GM18907 (cell line): ENCODE measurements around the gene ZNF708.
"Not testable (repeated sequence)": the region's sequence is repeated elsewhere in the genome, so short reads cannot be mapped to it uniquely, and the experiment has no call there.

ENCODE experiments used
- ATAC-seq: cut with Tn5 transposase; IDR thresholded peaks from one replicate; pipeline ENCODE4 v1.9.1; 2021; ENCODE audit warnings: mild to moderate bottlenecking, moderate library complexity; ENCODE audit not compliant: unreplicated experiment

The ZNF708 gene

DNA sequence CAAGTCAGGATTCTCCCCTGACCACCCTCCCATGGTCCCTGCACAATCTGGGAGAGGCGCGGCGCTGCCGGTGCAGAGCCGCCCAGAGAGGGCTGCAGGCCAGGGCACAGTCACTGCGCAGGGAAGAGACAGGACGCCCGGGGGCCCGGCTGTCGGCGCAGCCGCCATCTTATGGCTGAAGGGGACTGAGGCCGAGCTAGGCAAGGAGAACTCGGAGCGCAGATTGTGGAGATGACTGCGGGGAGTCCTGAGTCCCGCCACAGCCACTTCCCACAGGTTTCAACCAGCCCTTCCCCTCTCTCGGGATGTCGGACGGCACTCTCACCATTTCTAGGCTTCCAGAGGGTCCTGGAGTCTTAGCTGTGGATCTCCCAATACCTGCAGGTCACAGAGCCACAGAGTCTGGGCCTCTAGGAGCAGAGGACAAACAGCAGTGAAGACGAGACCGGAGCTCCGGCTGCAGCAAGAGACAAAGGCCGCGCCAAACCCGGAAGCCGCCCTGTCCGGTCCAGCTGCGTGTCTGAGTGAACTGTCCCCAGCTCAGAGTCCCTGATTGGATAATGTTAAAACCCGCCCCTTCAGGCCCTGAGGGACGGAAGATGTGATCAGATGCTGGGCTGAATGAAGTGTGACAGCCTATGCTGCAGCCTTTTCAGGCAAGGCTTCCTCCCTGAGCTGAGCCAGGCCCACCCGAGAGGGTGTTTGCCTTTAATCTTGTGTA is at the start of gene ZNF708:
TSS of gene ZNF708 (minus strand) at position 526 of the 721 bp plus-strand sequence. CDS start at position 328, 198 bp downstream.
- ATAC-seq, result peak; percentile 100

DNA sequence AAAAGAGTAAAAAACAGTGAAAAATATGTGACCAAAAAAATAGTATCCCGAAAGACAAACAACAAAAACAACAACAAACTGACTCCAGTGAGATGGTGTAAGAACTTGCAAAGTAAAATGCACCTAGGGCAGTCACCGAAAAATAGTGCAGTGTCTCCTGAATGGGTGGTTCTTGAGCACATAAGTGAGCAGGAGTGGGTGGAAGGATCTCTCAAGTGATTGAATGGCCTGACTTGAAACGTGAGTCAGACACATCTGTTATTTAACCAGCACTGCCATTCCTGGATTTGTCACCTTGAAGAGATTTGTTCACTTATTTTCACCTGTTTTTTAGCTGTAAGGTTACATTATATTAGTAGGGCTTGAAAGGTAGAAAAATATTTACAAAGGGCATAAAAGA is 33.1 kb upstream of the ZNF708 start:
- no peak for ATAC-seq

DNA sequence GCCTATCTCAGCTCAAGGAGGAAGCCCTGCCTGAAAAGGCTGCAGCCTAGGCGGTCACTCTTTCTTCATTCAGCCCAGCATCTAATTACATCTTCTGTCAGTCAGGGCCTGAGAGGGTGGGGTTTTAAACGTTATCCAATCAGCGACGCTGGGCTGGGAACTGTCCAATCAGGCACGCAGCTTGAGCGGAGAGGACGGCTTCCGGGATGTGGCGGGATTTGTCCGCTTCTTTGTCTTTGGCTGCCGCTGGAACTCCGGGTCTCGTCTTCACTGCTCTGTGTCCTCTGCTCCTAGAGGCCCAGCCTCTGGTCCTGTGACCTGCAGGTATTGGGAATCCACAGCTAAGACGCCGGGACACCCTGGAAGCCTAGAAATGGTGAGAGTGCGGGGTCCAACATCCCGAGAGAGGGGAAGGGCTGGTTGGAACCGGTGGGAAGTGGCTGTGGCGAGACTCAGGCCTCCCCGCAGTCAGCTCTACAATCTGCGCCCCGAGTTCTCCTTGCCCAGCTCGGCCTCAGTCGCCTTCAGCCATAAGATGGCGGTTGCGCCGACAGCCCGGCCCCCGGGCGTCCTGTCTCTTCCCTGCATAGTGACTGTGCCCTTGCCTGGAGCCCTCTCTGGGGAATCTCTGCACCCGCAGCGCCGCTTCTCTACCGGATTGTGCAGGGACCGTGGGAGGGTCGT is 29.7 kb upstream of the ZNF708 start, which contains the start of gene ZNF738:
TSS of gene ZNF738 (plus strand) at position 233 of the 684 bp plus-strand sequence. CDS start at position 374, 141 bp downstream.
- ATAC-seq, result peak; percentile 97

DNA sequence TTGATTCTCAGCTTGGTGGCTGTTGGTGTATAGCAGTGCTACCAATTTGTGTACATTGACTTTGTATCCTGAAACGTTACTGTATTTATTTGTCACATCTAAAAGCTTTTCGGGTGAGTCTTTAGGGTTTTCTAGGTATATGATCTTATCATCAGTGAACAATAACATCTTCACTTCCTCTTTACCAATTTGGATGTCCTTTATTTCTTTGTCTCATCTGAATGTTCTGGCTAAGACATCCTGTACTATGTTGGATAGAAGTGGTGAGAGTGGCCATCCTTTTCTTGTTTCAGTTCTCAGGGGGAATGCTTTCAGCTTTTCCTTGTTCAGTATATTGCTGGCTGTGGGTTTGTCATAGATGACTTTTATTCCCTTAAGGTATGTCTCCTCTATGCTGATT is 23.6 kb upstream of the ZNF708 start:
- no peak for ATAC-seq

DNA sequence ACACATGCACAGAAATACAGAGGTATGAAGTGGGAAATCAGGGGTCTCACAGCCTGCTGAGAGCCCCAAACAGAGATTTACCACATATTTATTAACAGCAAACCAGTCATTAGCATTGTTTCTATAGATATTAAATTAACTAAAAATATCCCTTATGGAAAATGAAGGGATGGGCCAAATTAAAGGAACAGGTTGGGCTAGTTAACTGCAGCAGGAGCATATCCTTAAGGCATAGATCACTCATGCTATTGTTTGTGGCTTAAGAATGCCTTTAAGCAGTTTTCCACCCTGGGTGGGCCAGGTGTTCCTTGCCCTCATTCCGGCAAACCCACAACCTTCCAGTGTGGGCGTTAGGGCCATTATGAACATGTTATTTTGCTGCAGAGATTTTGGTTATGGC is 15.6 kb upstream of the ZNF708 start:
- not testable (repeated sequence) for ATAC-seq

DNA sequence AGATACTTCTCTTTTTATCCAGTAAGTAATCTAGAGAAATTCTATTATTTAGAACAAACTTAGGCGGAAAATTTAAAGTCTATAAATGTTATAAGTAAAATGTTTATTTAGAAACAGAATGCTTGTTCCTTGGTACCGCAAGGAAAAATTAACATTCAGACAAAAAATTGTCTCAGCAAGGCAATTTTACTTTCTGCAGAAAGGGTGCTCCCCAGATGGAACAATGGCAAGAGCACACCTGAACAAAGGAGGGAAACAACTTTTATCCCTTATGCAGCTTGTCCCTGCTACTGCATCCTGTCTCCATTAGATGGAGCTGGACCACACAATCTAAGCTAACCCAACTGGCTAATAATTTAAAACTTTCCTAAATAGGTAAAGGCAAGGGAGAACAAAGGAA is 6.5 kb upstream of the ZNF708 start:
- ATAC-seq, result no peak

DNA sequence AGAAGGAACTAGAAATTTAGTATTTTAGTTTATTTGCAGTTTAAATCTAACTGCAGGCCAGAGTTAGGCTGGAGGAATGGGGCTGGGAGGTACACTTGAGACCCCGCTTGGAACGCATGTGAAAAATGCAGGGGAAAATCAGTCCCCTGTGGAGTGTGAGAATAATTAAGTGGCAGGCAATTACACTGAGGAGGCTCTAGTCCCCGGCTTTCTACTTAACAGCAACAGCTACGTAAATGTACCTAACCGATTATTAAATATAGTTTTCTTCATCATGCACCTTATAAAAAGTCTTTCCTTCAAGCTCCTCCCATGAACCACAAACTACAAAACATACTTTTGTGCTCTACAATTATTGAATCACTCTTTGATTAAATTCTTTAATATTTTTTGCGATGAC is 804 bp downstream of the ZNF708 start:
- no peak for ATAC-seq

DNA sequence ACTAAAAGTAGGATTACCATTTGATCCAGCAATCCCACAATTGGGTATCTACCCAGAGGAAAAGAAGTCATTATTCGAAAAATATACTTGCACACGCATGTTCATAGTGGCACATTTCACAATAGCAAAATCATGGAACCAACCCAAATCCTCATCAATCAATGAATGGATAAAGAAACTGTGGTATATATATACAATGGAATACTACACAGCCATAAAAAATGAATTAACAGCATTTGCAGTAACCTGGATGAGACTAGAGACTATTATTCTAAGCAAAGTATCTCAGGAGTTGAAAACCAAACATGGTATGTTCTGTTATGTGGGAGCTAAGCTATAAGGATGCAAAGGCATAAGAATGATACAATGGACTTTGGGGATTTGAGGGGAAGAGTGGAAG is 3.0 kb downstream of the ZNF708 start:
- ATAC-seq, result no peak

DNA sequence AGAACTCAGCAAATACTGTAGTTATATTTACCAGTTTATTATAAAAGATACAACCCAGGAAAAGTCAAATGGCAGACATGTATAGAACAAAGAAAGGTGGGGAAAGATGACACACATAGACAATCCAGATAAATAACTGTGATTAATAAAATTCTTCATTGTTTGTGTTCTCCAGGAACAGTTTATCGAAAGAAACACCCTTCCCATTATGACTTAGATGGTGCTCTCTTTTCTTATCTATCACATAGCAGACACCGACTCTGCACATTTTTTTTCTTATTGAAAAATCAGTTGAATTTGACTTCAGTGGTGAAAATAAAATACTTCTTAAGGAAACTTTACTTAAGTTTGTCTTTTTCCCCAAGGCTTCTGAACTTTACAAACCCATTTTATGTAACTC is 6.2 kb downstream of the ZNF708 start:
- ATAC-seq, result no peak

DNA sequence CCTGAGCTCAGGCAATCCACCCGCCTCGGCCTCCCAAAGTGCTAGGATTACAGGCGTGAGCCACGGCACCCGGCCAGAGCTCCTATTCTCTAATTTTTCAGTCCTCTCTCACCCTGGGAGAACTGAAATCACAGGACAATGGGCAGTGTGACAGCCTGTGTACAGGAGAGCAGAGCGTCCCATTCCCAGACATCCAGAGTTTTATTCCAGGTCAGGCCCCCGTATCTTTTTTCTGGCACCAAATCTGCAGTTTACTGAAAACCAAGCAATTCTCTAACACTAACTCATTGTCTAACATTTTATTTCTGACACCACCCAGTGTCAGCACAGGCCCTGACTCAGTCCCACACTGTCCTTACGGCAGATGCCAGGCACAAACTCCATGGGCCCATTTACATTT is 6.7 kb downstream of the ZNF708 start:
- ATAC-seq, result no peak

DNA sequence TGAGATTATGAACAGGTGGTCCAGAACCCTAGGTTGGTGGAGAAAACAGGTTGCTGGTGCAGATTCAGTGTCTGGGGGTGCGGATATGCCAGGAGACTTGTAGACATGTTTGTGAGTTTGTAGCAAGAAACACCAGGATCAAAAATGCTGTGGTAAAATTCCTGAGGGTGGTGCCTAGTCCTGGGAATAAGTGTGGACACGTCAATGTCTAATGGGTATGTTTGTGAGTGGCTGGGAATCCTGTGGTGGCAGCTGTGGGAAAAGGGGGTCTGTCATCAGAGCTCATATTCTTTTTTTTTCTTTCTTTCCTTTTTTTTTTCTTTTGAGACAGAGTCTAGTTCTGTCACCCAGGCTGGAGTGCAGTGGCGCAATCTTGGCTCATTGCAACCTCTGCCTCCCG is 7.2 kb downstream of the ZNF708 start:
- ATAC-seq, result no peak

DNA sequence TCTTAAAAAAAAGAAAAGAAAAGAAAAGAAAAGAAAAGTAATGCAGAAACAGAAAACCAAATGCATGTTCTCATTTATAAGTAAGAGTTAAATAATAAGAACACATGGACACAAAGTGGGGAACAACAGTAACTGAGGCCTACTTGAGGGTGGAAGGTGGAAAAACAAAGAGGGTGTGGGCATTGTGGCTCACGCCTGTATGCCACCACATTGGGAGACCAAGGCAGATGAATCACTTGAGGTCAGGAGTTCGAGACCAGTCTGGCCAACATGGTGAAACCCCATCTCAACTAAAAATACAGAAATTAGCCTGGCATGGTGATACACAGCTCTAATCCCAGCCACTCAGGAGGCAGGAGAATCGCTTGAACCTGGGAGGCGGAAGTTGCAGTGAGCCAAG is 8.1 kb downstream of the ZNF708 start:
- ATAC-seq, result no peak

DNA sequence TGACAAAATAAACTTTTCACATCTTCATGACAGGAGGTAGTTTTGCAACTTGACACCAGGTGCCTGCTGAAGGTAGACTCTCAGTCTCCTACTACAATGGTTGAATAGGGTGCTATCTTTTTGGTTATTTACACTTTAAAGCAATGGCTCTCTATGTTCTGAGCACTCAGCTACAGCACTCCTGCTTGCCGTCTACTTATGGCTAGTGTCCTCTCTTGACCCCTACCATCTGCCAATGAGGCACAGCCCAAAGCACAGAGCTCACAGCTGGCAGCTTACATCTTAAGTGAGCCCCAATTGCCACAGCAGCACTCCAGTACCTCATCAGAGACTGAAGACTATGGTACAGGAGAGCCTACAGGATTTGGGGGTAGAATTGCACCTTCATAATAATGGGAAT is 11.4 kb downstream of the ZNF708 start:
- no peak for ATAC-seq

DNA sequence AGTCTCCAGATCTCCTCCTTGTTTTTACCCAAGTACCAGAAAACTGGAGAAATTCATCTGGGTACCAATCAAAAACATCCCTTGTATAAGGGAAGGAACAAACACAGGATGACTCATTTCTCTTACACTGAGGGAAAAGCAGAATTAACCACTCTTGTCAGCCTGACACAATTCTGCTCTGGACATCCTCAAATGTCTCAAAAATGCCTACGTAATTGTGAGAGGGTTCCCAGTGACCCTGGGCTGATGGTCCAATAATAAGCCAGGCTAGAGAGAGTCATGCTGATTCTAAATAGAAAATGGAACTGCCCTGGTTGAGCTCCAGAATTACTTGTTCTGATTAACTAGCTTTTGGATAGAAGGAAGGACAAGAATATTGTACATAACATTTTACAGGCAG is 14.5 kb downstream of the ZNF708 start:
- no peak for ATAC-seq

DNA sequence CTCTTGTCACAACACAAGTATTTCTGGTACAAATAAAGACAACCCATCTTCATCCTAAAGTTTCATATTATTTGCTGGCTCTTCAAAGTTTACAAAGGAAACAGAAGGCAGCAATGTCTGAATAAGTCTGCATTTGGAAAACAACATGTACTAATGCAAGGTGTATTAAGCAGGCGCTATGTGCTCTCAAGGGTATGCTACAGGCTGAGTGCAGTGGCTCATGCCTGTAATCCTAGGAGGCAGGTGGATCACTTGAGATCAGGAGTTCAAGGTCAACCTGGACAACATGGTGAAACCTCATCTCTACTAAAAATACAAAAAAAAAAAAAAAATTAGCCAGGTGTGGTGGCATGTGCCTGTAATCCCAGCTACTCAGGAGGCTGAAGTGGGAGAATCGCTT is 16.4 kb downstream of the ZNF708 start:
- ATAC-seq, result not testable (repeated sequence)

DNA sequence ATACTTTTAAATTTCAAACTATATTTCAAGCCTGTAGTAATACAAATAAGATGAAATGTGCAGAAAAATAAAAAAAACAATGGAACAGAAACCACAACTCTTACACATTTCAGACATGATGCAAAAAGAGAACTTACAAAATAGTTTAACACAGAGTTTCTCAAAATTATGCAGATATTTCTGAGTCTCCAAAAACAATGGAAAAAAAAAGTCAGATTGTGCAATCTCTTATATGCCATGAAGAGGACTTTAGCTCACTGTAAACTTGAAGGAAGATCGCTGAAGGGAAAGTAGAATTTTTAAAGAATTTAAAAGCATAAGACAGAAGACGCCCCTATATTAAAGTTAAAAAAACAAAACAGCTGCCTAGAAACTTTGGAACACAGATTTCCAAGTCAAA is 20.4 kb downstream of the ZNF708 start:
- ATAC-seq, result no peak

DNA sequence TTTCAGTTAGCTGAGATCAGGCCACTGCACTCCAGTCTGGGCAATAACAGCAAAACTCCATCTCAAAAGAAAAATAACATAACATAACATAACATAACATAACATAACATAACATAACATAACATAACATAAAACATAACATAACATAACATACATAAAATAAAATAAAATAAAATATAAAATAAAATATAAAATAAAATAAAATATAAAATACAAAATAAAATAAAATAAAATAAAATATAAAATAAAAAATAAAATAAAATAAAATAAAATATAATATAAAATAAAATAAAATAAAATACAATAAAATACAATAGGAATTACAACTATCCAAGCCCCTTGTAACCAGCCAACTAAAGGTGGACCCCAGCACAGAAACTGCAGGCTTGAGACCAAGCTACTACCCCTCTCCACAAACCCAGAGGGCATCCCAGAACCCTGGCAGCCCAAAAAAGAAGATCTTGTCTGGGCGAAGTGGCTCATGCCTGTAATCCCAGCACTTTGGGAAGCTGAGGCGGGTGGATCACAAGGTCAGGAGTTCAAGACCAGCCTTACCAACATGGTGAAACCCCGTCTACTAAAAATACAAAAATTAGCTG is 22.2 kb downstream of the ZNF708 start:
- not testable (repeated sequence) for ATAC-seq

DNA sequence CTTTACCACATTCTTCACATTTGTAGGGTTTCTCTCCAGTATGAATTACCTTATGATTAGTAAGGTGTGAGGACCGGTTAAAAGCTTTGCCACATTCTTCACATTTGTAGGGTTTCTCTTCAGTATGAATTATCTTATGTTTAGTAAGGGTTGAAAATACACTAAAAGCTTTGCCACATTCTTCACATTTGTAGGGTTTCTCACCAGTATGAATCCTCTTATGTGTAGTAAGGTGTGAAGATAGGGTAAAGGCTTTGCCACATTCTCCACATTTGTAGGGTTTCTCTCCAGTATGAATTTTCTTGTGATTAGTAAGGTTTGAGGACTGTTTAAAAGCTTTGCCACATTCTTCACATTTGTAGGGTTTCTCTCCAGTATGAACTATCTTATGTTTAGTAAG is 35.4 kb downstream of the ZNF708 start:
- ATAC-seq, result not testable (repeated sequence)

DNA sequence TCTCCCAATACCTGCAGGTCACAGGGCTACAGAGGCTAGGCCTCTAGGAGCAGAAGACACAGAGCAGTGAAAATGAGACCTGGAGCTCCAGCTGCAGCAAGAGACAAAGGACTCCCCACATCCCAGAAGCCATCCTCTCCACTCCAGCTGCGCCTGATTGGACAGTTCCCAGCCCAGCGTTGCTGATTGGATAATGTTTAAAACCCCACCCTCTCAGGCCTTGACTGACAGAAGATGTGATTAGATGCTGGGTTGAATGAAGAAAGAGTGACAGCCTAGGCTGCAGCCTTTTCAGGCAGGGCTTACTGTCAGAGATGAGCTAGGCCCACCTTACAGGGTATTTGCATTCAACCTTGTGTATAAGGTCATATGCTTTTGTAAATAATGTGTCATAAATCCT is 59.4 kb downstream of the ZNF708 start:
- no peak for ATAC-seq

DNA sequence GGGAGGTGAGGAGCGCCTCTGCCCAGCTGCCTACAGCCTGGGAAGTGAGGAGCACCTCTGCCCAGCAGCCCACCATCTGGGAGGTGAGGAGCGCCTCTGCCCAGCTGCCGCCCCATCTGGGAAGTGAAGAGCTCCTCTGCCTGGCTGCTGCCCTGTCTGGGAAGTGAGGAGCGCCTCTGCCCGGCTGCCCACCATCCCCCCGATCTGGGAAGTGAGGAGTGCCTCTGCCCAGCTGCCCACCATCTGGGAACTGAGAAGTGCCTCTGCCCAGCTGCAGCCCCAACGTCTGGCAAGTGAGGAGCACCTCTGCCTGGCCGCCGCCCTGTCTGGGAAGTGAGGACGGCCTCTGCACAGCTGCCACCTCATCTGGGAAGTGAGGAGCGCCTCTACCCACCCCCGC is 64.3 kb downstream of the ZNF708 start:
- ATAC-seq, result no peak

DNA sequence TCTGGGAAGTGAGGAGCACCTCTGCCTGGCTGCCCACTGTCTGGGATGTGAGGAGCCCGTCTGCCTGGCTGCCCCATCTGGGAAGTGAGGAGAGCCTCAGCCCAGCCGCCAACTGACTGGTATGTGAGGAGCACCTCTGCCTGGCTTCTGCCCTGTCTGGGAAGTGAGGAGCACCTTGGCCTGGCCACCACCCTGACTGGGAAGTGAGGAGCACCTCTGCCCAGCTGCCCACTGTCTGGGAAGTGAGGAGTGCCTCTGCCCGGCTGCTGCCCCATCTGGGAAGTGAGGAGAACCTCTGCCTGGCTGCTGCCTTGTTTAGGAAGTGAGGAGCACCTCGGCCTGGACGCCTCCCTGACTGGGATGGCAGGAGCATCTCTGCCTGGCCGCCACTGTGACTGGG is 64.8 kb downstream of the ZNF708 start:
- ATAC-seq, result no peak

DNA sequence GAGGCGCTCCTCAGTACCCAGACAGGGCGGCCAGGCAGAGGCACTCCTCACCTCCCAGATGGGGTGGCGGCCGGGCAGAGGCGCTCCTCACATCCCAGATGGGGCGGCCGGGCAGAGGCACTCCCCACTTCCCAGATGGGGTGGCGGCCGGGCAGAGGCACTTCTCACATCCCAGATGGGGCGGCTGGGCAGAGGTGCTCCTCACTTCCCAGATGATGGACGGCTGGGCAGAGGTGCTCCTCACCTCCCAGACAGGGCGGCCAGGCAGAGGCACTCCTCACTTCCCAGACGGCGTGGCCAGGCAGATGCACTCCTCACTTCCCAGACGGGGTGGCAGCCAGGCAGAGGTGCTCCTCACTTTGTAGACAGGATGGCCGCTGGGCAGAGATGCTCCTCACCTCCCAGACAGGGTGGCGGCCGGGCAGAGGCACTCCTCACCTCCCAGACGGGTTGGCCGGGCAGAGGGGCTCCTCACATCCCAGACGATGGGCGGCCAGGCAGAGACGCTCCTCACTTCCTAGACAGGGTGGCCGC is 68.3 kb downstream of the ZNF708 start:
- ATAC-seq, result not testable (repeated sequence)
